ENCODE results near the gene SHFL.

DNA sequence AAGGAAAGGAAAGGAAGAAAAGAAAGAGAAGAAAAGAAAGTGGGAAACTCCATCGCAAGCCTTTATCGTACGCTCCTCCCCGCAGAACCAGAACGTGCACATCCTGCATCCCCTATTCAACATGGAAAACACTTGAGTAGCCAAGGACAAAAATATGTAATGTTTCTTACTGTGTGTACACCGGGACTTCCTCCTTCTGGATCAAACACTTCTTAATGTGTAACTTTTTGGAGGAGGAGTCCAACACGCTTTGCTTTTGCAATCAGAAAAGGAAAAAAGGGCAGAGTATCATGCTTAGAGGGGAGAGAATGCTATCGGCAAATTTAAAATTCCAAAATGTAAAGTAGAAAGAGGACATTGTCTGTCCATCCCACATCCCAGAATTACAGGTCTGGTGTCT lies 7.8 kb upstream of the SHFL start:
- TF ChIP-seq, protein P1, sequence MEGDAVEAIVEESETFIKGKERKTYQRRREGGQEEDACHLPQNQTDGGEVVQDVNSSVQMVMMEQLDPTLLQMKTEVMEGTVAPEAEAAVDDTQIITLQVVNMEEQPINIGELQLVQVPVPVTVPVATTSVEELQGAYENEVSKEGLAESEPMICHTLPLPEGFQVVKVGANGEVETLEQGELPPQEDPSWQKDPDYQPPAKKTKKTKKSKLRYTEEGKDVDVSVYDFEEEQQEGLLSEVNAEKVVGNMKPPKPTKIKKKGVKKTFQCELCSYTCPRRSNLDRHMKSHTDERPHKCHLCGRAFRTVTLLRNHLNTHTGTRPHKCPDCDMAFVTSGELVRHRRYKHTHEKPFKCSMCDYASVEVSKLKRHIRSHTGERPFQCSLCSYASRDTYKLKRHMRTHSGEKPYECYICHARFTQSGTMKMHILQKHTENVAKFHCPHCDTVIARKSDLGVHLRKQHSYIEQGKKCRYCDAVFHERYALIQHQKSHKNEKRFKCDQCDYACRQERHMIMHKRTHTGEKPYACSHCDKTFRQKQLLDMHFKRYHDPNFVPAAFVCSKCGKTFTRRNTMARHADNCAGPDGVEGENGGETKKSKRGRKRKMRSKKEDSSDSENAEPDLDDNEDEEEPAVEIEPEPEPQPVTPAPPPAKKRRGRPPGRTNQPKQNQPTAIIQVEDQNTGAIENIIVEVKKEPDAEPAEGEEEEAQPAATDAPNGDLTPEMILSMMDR (conservative IDR thresholded peaks at IDR 0.05; ENCODE audit: low read depth, low read length): no peak
- TF ChIP-seq EZH2 (IDR thresholded peaks at IDR 0.05; ENCODE audit: low read length, unreplicated experiment): no peak
- TF ChIP-seq EZH2phosphoT487 (IDR thresholded peaks at IDR 0.05; ENCODE audit: borderline replicate concordance, low read length): no peak
